GM19455 (cell line): ENCODE measurements around the gene SLC13A1.
"Not testable (repeated sequence)": the region's sequence is repeated elsewhere in the genome, so short reads cannot be mapped to it uniquely, and the experiment has no call there.

Experiments
- ATAC-seq: cut with Tn5 transposase; IDR thresholded peaks from one replicate; pipeline ENCODE4 v1.9.1; 2021; ENCODE audit not compliant: unreplicated experiment

Gene SLC13A1

GRCh38 chr7:123199883-123200282 is at the start of gene SLC13A1:
Gene SLC13A1, minus strand, starts transcription at chr7:123199969. Its CDS starts 23 bp downstream, at chr7:123199946.
- no peak for ATAC-seq

GRCh38 chr7:123244768-123245167 is 45.0 kb upstream of the SLC13A1 start:
- ATAC-seq, result no peak

GRCh38 chr7:123242467-123243092 is 42.8 kb upstream of the SLC13A1 start:
- ATAC-seq, result no peak

- ATAC-seq, result no peak
Observed at GRCh38 chr7:123241809-123242208, 42.0 kb upstream of the SLC13A1 start.

- ATAC-seq, result no peak
Observed at GRCh38 chr7:123231021-123232000, 31.5 kb upstream of the SLC13A1 start.

- no peak for ATAC-seq
Observed at GRCh38 chr7:123230603-123231002, 30.8 kb upstream of the SLC13A1 start.

GRCh38 chr7:123230147-123230546 is 30.4 kb upstream of the SLC13A1 start:
- ATAC-seq, result no peak

- no peak for ATAC-seq
Observed at GRCh38 chr7:123229426-123229825, 29.7 kb upstream of the SLC13A1 start.

- ATAC-seq, result not testable (repeated sequence)
Observed at GRCh38 chr7:123227666-123228065, 27.9 kb upstream of the SLC13A1 start.

GRCh38 chr7:123220396-123220795 is 20.6 kb upstream of the SLC13A1 start:
- ATAC-seq, result no peak

GRCh38 chr7:123218866-123219265 is 19.1 kb upstream of the SLC13A1 start:
- no peak for ATAC-seq

GRCh38 chr7:123216825-123217224 is 17.1 kb upstream of the SLC13A1 start:
- no peak for ATAC-seq

- ATAC-seq, result no peak
Observed at GRCh38 chr7:123215350-123215749, 15.6 kb upstream of the SLC13A1 start.

- ATAC-seq, result no peak
Observed at GRCh38 chr7:123211545-123211944, 11.8 kb upstream of the SLC13A1 start.

- ATAC-seq, result no peak
Observed at GRCh38 chr7:123210986-123211385, 11.2 kb upstream of the SLC13A1 start.

GRCh38 chr7:123209786-123210185 is 10.0 kb upstream of the SLC13A1 start:
- no peak for ATAC-seq

- ATAC-seq, result no peak
Observed at GRCh38 chr7:123208793-123209192, 9.0 kb upstream of the SLC13A1 start.

- no peak for ATAC-seq
Observed at GRCh38 chr7:123204206-123204835, 4.6 kb upstream of the SLC13A1 start.

GRCh38 chr7:123201901-123202300 is 2.1 kb upstream of the SLC13A1 start:
- no peak for ATAC-seq

- ATAC-seq, result no peak
Observed at GRCh38 chr7:123198668-123199652, 809 bp downstream of the SLC13A1 start.
